ENCODE data around the gene OR51V1.

- no peak for TF ChIP-seq CTCF (IDR thresholded peaks at IDR 0.05)
- no peak for TF ChIP-seq POLR2A (IDR thresholded peaks at IDR 0.05)
- no peak for TF ChIP-seq EP300 (IDR thresholded peaks at IDR 0.05)
Measured at GRCh38 chr11:5231111-5231510, 30.6 kb upstream of the OR51V1 start.
